ENCODE measurements around the gene RAG2. TPM values are rescaled to one million over a fixed set of nuclear protein-coding genes. Genes with fewer than 3 reads are reported as not detected.

Gene RAG2
- total and polyA plus RNA-seq, 8 donors = 0.37 to 17.9 TPM; not detected in 6

DNA sequence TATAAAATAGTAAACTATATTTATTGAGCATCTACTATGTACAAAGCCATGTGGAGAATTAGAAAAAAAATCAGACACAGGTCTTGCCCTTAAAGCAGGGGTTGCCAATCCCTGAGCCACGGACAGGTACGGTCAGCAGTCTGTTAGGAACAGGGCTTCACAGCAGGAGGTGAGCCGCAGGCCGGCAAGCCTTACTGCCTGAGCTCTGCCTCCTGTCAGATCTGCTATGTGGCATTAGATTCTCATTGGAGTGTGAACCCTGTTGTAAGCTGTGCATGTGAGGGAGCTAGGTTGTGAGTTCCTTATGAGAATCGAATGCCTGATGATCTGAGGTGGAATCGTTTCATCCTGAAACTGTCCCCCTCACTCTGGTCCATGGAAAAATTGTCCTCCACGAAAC lies 2.1 kb upstream of the RAG2 start:
- H3K27me3 ChIP-seq = no peaks in the 10 kb centered on the region
- no peaks in the 10 kb centered on the region for H3K9me3 ChIP-seq
- DNase-seq = no peak
- H3K27ac ChIP-seq = no peak overlapping the region
- WGBS, 5 donors = 91 to 96% (median 92%) methylated on average over 7 of the region's 7 CpGs
- H3K4me1 ChIP-seq = peaks cover 4 to 8% (median 6%) of the 10 kb centered on the region in 4 donors
- TF ChIP-seq POLR2AphosphoS5 (IDR thresholded peaks at IDR 0.05) (no peak), EP300 (IDR thresholded peaks at IDR 0.05) (no peak), POLR2A (IDR thresholded peaks at IDR 0.05) (no peak)
- TF ChIP-seq, protein P1, sequence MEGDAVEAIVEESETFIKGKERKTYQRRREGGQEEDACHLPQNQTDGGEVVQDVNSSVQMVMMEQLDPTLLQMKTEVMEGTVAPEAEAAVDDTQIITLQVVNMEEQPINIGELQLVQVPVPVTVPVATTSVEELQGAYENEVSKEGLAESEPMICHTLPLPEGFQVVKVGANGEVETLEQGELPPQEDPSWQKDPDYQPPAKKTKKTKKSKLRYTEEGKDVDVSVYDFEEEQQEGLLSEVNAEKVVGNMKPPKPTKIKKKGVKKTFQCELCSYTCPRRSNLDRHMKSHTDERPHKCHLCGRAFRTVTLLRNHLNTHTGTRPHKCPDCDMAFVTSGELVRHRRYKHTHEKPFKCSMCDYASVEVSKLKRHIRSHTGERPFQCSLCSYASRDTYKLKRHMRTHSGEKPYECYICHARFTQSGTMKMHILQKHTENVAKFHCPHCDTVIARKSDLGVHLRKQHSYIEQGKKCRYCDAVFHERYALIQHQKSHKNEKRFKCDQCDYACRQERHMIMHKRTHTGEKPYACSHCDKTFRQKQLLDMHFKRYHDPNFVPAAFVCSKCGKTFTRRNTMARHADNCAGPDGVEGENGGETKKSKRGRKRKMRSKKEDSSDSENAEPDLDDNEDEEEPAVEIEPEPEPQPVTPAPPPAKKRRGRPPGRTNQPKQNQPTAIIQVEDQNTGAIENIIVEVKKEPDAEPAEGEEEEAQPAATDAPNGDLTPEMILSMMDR (IDR thresholded peaks at IDR 0.05) = no peak
- no peak overlapping the region for H3K4me3 ChIP-seq
- no peaks in the 10 kb centered on the region for H3K36me3 ChIP-seq
- intact Hi-C loops (cut with DNase I; ENCODE audit: low total_unique reads) = no loop called here

DNA sequence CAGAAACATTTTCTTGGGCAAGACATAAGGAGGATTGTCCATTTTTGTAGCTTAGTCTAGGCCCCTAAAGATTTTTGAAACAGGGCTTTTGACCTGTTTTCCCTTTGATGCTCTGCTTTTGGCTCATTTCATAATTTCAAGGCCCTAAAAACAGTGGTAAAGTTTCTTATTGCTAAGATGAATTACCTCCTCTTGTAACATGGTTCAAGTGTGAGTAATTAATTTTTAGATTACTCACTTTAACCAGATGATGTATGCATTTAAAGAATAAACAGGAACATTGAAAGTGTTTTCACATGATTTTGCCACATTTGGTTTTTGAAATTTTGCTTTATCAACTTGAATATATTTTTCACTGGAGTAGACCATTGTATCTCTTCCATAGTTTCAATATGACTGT lies 1.2 kb downstream of the RAG2 start:
- TF ChIP-seq POLR2A (IDR thresholded peaks at IDR 0.05) (no peak), POLR2AphosphoS5 (IDR thresholded peaks at IDR 0.05) (no peak), EP300 (IDR thresholded peaks at IDR 0.05) (no peak)
- TF ChIP-seq, protein P1 (IDR thresholded peaks at IDR 0.05) = no peak
- peaks cover 4 to 20% (median 15%) of the 10 kb centered on the region in 4 donors for H3K4me1 ChIP-seq
- H3K27ac ChIP-seq = no peak overlapping the region
- intact Hi-C loops (cut with DNase I; ENCODE audit: low total_unique reads) = no loop called here
- no peak overlapping the region for H3K4me3 ChIP-seq
- DNase-seq = no peak
- H3K27me3 ChIP-seq = peaks cover 0 to 6% (median 6%) of the 10 kb centered on the region in 3 donors
- no peaks in the 10 kb centered on the region for H3K36me3 ChIP-seq
- no peaks in the 10 kb centered on the region for H3K9me3 ChIP-seq

DNA sequence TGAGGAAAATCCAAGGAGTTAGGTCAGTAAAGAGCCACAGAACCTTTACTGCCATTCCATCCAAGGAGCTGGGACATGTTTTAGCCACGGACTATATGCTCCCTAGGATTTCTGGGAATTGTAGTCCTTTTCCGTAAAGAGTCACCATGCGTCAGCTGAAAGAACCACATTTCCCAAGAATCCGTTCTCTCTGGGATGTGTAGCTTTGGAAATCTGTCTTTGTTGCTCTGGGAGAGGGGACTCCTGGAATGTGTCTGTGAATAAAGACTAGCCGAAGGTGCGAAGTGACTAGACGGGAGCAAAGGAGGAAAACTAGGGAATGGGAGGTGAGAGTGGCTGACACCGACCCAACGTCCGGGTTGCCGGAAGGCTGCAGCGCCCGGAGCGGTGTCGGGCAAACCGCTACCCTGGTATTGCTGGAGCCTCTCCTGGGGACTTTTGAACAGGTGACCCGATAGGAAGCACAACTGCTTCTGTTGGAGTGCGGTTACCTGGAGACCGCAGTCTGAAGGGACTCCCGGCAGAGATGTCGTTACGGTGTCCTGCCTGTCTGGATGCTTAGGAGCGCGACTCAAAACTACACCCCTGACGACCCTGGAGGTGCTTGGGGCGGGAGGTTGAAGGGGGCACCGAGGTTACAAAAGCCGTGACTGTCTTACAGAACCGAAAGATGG lies 3.6 kb downstream of the RAG2 start, which contains the start of gene IFTAP:
Gene IFTAP, plus strand, starts transcription at position 187 of the 674 bp plus-strand sequence. CDS start 15,602 bp downstream, outside the sequence.
- H3K9me3 ChIP-seq = no peaks in the 10 kb centered on the region
- DNase-seq = peak; percentile 42 to 96
- H3K27me3 ChIP-seq = peaks cover 0 to 18% (median 6%) of the 10 kb centered on the region in 3 donors
- TF ChIP-seq POLR2AphosphoS5 (IDR thresholded peaks at IDR 0.05) = peak; percentile 32 to 86 (median 71)
- no peak for TF ChIP-seq POLR2A (IDR thresholded peaks at IDR 0.05)
- TF ChIP-seq, protein P1 (IDR thresholded peaks at IDR 0.05) = peak in 1 of 7 experiments; percentile 30
- 0 to 3% (median 1%) methylated on average over 27 to 29 of the region's 29 CpGs for WGBS, 5 donors
- peak within 1 kb of the TSS; percentile 27 to 83 (median 63) for H3K27ac ChIP-seq
- intact Hi-C loops (cut with DNase I; ENCODE audit: low total_unique reads) = no loop called here
- peaks cover 4 to 20% (median 15%) of the 10 kb centered on the region in 4 donors for H3K4me1 ChIP-seq
- peak within 1 kb of the TSS; percentile 61 to 78 (median 76) for H3K4me3 ChIP-seq
- no peaks in the 10 kb centered on the region for H3K36me3 ChIP-seq

DNA sequence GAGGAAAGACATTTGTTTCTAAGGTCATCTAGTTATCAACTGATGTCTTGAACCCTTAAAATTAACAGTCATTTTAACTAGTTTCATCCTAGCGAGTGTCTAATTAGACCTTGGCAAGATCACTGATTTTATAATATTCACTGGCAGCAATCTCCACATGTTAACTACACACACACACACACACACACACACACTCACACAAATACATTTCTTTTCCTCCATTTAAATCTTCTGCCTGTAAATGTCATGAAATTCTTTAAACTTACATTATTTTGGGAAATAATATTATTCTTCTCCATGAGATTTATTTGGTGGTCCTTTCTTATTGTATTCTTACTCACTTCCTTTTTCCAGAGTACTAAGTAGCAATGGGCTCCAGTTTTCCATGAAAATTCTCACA lies 6.6 kb downstream of the RAG2 start:
- 30 to 69% (median 37%) methylated on average over 1 of the region's 1 CpG for WGBS, 5 donors
- Histone ChIP-seq H3K9me3 (no peaks in the 10 kb centered on the region), H3K27ac (no peak overlapping the region)

More for the DNA sequence above, 6.6 kb downstream of the RAG2 start:
- peaks cover 0 to 29% (median 9%) of the 10 kb centered on the region in 3 donors for H3K27me3 ChIP-seq
- H3K36me3 ChIP-seq = no peaks in the 10 kb centered on the region
- H3K4me3 ChIP-seq = no peak overlapping the region
- no peak for DNase-seq
- no peak for TF ChIP-seq POLR2AphosphoS5 (IDR thresholded peaks at IDR 0.05)
- no peak for TF ChIP-seq EP300 (IDR thresholded peaks at IDR 0.05)
- TF ChIP-seq POLR2A (IDR thresholded peaks at IDR 0.05) = no peak
- TF ChIP-seq, protein P1 (IDR thresholded peaks at IDR 0.05) = no peak
- intact Hi-C loops (cut with DNase I; ENCODE audit: low total_unique reads) = no loop called here
- H3K4me1 ChIP-seq = peaks cover 4 to 20% (median 15%) of the 10 kb centered on the region in 4 donors

Data from stomach (tissue), 9 donors.